Skeletal muscle cell (primary cell): ENCODE results near the gene EMX1.

Source experiments
- DNase-seq: peaks from one replicate; pipeline ENCODE4 v3.0.0-alpha.2; 2010; ENCODE audit warnings: low read depth
- H3K4me3 ChIP-seq: 2 replicates; pipeline ENCODE4 v1.5.1; 2011; ENCODE audit warnings: low read depth, mild to moderate bottlenecking, control low read depth, low read length, moderate library complexity

Gene EMX1

GRCh38 chr2:72921088-72921851 is 4.0 kb downstream of the EMX1 start:
- no peak for DNase-seq
- no peak overlapping the region for H3K4me3 ChIP-seq

- DNase-seq, result no peak
- no peak overlapping the region for H3K4me3 ChIP-seq
Observed at GRCh38 chr2:72921853-72922252, 4.5 kb downstream of the EMX1 start.

GRCh38 chr2:72923833-72924352 is 6.6 kb downstream of the EMX1 start:
- no peak overlapping the region for H3K4me3 ChIP-seq
- no peak for DNase-seq

GRCh38 chr2:72924353-72925240 is 7.3 kb downstream of the EMX1 start:
- H3K4me3 ChIP-seq, result no peak overlapping the region
- no peak for DNase-seq

GRCh38 chr2:72925328-72925943 is 8.1 kb downstream of the EMX1 start:
- no peak for DNase-seq
- H3K4me3 ChIP-seq, result no peak overlapping the region

- no peak overlapping the region for H3K4me3 ChIP-seq
- no peak for DNase-seq
Observed at GRCh38 chr2:72926368-72926767, 9.0 kb downstream of the EMX1 start.

GRCh38 chr2:72926811-72927465 is 9.6 kb downstream of the EMX1 start:
- DNase-seq, result no peak
- H3K4me3 ChIP-seq, result no peak overlapping the region

GRCh38 chr2:72927619-72928550 is 10.6 kb downstream of the EMX1 start:
- H3K4me3 ChIP-seq, result no peak overlapping the region
- DNase-seq, result no peak

- no peak for DNase-seq
- H3K4me3 ChIP-seq, result no peak overlapping the region
Observed at GRCh38 chr2:72929010-72929409, 11.7 kb downstream of the EMX1 start.

GRCh38 chr2:72931280-72931910 is 14.1 kb downstream of the EMX1 start:
- DNase-seq, result no peak

GRCh38 chr2:72932045-72932740 is 14.9 kb downstream of the EMX1 start:
- H3K4me3 ChIP-seq, result no peak overlapping the region
- no peak for DNase-seq

More at GRCh38 chr2:72931280-72931910, 14.1 kb downstream of the EMX1 start:
- H3K4me3 ChIP-seq, result no peak overlapping the region

GRCh38 chr2:72932805-72933204 is 15.5 kb downstream of the EMX1 start:
- no peak overlapping the region for H3K4me3 ChIP-seq
- DNase-seq, result no peak

GRCh38 chr2:72933207-72933606 is 15.9 kb downstream of the EMX1 start:
- DNase-seq, result no peak
- no peak overlapping the region for H3K4me3 ChIP-seq

- no peak overlapping the region for H3K4me3 ChIP-seq
- no peak for DNase-seq
Observed at GRCh38 chr2:72933646-72934151, 16.4 kb downstream of the EMX1 start.

- no peak overlapping the region for H3K4me3 ChIP-seq
- no peak for DNase-seq
Observed at GRCh38 chr2:72934683-72935610, 17.6 kb downstream of the EMX1 start.

- no peak for DNase-seq
- no peak overlapping the region for H3K4me3 ChIP-seq
Observed at GRCh38 chr2:72935611-72935957, 18.3 kb downstream of the EMX1 start.
